NCI-H2196 (cell line): ENCODE data around the gene CLSTN3.
"Not testable (repeated sequence)": the region's sequence is repeated elsewhere in the genome, so short reads cannot be mapped to it uniquely, and the experiment has no call there.

ENCODE experiments used
- DNase-seq: peaks from one replicate; lab custom pipeline; 2025; ENCODE audit not compliant: unreplicated experiment; lab: John Stamatoyannopoulos, UW

Gene CLSTN3

DNA sequence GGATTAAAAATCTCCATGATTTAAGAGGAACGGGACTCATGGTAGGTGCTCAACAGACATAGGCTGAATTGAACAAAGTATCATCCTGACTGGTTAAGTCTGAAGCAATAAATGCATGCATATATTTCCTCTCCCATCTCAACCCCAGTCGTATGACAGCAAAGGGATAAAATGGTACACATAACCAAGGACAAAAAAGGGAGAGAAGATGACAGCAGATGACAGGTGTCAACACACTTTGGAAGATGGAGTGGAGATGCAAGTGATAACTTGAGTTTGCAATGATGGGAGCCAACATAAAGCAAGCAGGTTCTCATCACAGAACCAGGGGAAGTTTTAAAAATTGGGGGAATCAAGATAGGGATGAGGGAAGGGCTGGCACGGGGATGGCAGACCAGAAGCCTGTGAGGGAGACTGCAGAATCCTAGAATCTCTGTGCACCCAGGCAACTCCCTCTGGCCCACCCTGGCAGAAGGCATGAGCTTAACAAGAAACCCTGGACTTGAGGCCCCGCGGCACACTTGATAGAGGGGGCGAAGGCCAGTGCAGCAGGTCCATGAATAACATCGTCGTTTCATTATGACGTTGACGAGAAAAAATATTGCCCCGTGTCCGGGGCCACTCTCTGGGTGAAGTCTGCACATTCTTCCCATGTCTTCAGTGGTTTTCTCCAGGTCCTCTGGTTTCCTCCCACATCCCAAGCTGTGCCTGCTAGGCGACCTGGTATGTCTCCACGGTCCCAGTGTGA is 26.2 kb upstream of the CLSTN3 start:
- no peak for DNase-seq

- no peak for DNase-seq
These were observed 24.1 kb upstream of the CLSTN3 start for GRCh38 chr12:7106082-7106481.

DNA sequence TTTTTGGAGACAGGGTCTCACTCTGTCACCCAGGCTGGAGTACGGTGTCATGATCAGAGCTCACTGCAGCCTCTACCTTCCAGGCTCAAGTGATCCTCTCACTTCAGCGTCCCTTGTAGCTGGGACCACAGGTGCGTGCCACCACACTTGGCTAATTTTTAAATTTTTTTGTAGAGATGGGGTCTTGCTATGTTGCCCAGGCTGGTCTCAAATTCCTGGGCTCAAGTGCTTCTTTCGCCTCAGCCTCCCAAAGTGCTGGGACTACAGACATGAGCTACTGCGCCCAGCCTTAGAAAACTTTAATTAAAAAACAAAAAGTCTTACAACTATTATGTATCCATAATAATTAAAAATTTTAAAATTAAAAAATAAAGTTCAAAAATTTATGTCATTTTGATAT is 23.0 kb upstream of the CLSTN3 start:
- not testable (repeated sequence) for DNase-seq

DNA sequence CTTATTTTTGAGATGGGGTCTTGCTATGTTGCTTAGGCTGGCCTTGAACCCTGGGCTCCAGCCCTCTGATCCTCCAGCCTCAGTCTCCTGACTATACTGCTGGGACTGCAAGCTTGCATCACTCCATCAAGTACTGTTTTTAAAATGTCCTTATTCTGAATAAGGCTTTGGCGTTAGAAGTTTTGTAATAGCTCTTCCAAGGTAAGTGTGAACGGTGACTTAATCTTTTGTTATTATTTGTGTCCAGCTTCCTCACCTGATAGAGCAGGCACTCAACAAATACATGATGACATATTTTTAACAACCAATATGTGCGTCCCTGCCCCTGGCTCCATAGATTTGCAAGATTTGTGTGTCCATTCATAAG is 22.6 kb upstream of the CLSTN3 start:
- DNase-seq: no peak

GRCh38 chr12:7108003-7108795 is 22.0 kb upstream of the CLSTN3 start:
- DNase-seq: peak; percentile 41

GRCh38 chr12:7108796-7109571 is 21.2 kb upstream of the CLSTN3 start, which contains the start of gene C1RL:
TSS of gene C1RL (minus strand) at chr12:7109214. CDS start at chr12:7109180, 34 bp downstream.
- peak; percentile 73 for DNase-seq

GRCh38 chr12:7109572-7109920 is 20.6 kb upstream of the CLSTN3 start:
- DNase-seq: no peak

- DNase-seq: no peak
These were observed 19.5 kb upstream of the CLSTN3 start for GRCh38 chr12:7110661-7111060.

- DNase-seq: no peak
These were observed 18.1 kb upstream of the CLSTN3 start for GRCh38 chr12:7112041-7112440.

DNA sequence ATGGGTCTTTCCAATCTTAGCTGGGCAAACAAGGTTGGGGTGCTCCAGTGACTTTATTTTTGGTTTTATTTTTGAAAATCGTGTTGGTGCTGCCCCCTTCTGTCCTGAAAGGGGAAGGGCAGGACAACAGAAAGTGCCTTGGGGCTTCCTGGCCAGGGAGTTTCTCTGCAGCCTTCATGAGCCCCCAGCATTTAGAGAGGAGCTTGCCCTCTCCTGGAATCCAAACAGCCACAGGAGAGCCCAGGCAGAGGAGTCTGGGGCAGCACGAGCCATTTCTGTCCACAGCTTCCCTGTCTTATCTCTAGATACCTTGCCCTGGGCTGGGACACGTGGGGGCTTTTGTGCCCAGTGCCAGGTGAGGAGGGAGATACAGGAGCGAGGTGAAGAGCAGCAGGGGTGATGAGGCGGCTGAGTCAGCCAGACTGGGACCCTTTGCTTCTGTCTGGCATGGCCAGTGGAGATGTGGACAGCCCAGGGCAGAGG is 16.7 kb upstream of the CLSTN3 start:
- DNase-seq: no peak

- DNase-seq: no peak
These were observed 16.2 kb upstream of the CLSTN3 start for GRCh38 chr12:7114008-7114407.

DNA sequence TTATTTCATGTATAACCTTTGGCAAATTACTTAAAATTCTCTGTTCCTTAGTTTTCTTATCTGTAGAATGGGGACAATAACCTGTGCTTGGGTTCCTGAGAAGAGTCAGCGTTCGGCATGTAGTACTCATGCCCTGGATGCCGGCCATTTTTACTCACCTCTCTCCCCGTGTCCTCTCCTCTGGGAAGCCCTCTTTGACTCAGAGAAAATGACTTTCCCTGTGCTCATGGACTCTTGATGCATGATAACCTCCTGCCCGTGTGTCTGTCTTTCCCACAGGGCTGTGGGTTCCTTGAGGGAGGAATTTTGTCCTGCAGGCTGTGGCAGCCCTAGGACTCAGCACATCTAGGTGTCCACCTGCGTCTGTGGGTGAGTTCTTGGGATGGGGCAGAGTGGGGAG is 15.3 kb upstream of the CLSTN3 start:
- no peak for DNase-seq

GRCh38 chr12:7116196-7116595 is 14.0 kb upstream of the CLSTN3 start:
- no peak for DNase-seq

DNA sequence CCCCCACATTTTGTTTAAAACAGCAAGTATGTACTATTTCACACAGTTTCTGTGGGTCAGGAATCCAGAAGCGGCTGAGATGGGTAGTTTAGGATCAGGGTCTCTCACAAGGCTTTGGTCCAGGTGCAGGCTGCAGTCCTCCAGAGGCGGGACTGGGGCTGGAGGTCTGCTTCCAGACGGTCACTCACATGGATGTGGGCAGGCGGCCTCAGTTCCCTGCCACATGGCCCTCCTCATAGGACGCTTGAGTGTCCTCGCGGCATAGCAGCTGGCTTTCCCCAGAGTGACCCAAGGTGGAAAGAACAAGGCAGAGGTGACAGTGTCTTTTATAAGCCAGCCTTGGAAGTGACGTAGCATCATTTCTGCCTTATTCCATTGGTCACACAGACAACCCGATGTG is 13.3 kb upstream of the CLSTN3 start:
- DNase-seq: no peak

DNA sequence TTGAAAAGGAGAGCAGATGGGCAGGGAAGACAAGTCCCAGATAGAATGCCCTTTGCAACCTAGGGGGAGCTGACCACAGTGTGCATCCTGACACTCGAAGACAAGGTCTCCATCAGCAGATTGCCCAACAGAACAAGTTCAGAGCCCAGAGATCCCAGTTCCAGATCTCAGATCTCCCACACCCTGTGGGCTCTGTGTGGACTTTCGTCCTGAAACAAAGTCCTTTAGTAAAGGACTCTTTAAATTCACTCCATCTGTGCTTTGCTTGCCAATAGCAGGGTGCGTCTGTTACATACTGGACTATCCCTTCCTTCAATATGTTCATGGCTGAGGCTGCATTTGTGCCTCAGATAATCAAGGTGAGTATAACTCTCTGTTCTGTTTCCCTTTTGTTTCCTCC is 12.5 kb upstream of the CLSTN3 start:
- no peak for DNase-seq

GRCh38 chr12:7118881-7119280 is 11.3 kb upstream of the CLSTN3 start:
- no peak for DNase-seq

- no peak for DNase-seq
These were observed 10.0 kb upstream of the CLSTN3 start for GRCh38 chr12:7120166-7120565.

DNA sequence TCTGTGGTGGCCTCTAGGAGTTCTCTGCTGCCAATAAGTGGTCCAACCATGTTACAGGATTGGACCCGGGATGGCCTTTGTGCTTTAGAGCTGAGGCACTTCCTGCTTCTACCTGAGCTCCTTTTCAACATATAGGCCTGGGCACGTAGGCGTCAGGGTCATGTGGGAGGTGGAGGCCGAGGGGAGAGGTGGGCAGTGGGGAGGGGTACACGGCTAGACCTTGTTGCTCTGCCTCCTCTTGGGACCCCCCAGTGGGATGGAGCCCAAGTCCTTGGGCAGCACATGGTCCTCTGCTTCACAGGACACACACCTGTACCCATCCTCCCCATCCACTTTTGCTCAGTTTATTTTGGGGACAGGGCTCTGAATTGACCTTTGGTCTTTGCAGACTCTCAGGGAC is 8.8 kb upstream of the CLSTN3 start:
- DNase-seq: no peak

DNA sequence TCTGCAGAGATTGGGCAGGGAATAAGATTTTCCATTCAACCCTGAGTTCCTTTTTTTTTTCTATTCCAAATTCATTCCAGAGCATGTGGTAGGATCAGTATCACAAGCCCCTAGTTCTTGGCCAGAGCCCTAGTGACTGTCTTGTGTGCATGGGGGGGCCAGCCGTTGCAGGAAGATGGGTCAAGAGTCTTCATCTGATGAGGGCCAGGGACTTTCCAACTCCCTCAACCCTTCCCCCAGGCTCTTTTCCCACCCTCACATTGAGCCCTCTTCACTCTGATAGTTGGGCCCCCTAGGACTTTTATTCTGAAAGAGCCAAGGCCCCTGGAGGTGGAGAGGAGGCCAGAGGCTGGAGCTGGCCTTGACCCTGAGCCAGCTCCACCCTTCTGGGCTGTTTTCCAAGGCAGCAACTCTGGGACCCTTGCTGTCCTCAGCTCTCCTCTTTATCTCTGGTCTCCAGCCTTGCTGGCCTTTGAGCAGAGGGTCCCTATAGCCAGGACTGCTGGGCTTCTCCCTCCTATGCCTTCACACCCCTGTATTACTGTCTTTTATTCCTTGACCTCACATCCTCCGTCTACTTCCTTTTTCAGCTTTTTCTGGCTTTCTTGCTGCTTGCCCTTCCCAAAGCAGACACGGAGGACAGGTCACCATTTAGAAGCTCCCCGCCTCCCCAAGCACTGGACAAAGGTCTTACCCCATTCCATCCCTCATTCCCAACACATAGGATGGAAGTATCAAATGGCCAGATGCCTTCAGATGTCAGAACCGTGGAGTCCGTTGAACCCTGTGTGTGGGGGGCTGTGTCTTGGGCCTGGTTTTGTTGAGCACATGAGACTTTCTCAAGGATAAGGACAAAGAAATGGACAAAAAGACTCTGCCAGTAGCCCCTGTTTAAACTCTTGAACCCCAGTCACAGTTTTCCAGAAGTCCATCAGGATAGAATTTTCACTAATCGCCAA is 7.1 kb upstream of the CLSTN3 start:
- no peak for DNase-seq

DNA sequence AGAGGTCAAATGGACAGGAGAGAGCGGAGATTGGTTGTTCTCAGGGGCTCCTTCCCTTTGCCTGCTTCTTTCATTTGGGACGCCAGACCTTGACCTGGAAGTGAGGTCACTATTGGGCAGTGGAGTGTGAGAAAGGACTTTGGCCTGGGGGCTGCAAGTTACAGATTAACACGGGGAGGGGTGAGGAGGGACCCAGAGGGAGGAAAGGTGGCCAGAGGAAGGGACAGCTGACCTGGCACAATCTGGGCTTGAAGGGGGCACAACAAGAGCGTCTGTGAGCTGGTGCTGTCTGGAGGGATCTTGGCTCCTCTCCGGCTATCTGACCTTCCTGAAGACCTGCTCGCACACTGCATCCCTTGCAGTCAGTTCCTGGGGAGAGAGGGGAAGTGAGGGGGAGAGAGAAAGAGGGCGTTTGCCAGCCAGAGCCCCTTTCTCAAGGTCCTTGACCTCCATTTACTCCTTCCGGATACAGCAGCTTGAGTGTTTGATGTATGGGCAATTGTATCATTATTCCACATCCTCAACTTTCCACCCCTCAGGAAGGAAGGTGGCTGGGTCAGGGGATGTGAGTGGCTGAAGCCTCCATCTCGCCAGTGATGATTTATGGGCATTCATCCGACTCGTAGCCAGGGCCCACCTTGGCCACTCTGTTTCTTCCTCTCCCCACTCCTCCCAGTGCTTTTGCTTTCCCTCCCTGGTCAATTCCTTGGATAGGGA is 6.2 kb upstream of the CLSTN3 start:
- DNase-seq: no peak
